DND-41 (cell line): ENCODE measurements around the gene MAGEA2.
"Not testable (repeated sequence)": the region's sequence is repeated elsewhere in the genome, so short reads cannot be mapped to it uniquely, and the experiment has no call there.

Experiments
- EZH2 ChIP-seq: IDR thresholded peaks from 3 replicates; pipeline ENCODE4 v1.6.1; 2012; ENCODE audit warnings: borderline replicate concordance, low read depth, mild to moderate bottlenecking, moderate library complexity, low read length, inconsistent platforms; ENCODE audit not compliant: severe bottlenecking
- TF ChIP-seq, protein P1 (sequence below): IDR thresholded peaks from 2 replicates; pipeline ENCODE4 v1.5.1; 2012; ENCODE audit warnings: borderline replicate concordance, low read length, moderate library complexity, mild to moderate bottlenecking; ENCODE audit not compliant: poor library complexity, severe bottlenecking; ENCODE audit errors: extremely low read depth

DNA sequence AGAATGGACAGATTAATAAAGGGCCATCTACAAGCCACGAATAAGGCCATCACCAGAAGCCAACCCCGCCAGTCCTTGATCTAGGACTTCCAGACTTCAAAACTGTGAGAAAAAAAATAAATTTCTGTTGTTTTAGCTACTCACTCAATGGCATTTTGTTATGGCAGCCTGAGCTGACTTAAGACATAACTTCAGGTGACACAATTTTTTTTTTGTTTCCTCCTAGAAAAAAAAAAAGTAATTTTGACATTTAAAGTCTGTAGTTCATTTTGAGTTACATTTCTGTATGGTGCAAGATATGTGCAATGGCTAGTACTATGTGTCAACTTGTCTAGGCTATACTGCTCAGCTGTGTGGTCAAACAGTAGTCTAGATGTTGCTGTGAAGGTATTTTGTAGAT lies 5.3 kb upstream of the MAGEA2 start, which contains the start of gene CSAG3:
- TF ChIP-seq, protein P1, sequence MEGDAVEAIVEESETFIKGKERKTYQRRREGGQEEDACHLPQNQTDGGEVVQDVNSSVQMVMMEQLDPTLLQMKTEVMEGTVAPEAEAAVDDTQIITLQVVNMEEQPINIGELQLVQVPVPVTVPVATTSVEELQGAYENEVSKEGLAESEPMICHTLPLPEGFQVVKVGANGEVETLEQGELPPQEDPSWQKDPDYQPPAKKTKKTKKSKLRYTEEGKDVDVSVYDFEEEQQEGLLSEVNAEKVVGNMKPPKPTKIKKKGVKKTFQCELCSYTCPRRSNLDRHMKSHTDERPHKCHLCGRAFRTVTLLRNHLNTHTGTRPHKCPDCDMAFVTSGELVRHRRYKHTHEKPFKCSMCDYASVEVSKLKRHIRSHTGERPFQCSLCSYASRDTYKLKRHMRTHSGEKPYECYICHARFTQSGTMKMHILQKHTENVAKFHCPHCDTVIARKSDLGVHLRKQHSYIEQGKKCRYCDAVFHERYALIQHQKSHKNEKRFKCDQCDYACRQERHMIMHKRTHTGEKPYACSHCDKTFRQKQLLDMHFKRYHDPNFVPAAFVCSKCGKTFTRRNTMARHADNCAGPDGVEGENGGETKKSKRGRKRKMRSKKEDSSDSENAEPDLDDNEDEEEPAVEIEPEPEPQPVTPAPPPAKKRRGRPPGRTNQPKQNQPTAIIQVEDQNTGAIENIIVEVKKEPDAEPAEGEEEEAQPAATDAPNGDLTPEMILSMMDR = not testable (repeated sequence)
- TF ChIP-seq EZH2 = not testable (repeated sequence)
